DND-41 (cell line): ENCODE data around the gene PRKAR2B.

Experiments used
- CTCF ChIP-seq: IDR thresholded peaks from 2 replicates; pipeline ENCODE4 v1.5.1; 2012; ENCODE audit warnings: borderline replicate concordance, low read length, moderate library complexity, mild to moderate bottlenecking; ENCODE audit not compliant: poor library complexity, severe bottlenecking; ENCODE audit errors: extremely low read depth
- EZH2 ChIP-seq: IDR thresholded peaks from 3 replicates; pipeline ENCODE4 v1.6.1; 2012; ENCODE audit warnings: borderline replicate concordance, low read depth, mild to moderate bottlenecking, moderate library complexity, low read length, inconsistent platforms; ENCODE audit not compliant: severe bottlenecking

- TF ChIP-seq CTCF (no peak), EZH2 (no peak)
Measured at GRCh38 chr7:107001490-107001889, 43.0 kb upstream of the PRKAR2B start.
